HT1080 (cell line): ENCODE results near the gene IL21R. TPM values are rescaled to one million over a fixed set of nuclear protein-coding genes. Genes with fewer than 3 reads are reported as not detected.

ENCODE experiments used
- DNase-seq: peaks from one replicate; pipeline ENCODE4 v3.0.0-alpha.2; 2015; ENCODE audit warnings: low read depth
- total RNA-seq: library from RNA; depleted of rRNA; stranded (reverse); fragments of >200 nt; shearing (Covaris generic); gene quantifications from 2 replicates; pipeline ENCODE4 v1.2.3, GENCODE V29; 2014; rRNA removed

IL21R gene
- total RNA-seq, 1 experiment from 2014 or later: 0.80 TPM

DNA sequence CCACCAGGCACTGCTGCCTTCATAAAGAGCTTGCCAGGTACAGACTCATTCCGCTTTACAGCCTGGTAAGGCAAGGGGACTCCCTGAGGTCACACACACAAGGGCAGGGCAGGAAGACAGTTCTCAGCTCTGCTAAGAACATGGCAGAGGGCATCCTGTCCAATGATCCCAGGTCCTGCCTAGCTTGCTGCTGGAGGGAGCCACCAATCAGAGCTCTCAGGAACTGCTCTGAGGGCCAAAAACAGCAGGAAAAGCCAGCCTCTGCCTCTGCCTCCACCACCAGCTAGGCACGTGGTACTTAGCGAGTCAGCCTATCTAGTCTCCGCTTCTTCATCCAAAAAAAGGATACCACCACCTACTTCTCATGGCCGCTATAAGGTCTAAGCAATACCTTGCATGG, 81.7 kb downstream of the IL21R start:
- DNase-seq: no peak

DNA sequence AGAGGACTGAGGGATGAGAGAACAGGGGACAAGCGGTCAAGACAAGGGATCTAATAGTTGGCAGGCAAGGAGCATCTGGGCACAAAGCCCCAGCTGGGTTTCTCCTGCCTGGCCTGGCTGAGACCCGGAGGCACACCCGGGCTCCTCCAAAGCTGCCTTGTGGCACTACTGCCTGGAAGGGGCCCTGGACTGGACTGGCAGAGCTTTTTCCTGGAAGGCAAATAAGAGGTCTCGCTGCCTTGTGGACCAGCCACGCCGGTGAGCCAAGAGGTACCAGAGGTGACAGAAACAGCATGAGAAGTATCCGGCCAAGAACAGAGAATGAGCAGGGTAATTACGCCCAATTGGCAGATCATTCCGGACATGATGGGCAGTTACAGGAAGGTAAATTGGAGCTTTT, 83.2 kb downstream of the IL21R start:
- no peak for DNase-seq

- DNase-seq: no peak
Observed at GRCh38 chr16:27485811-27486210, 83.8 kb downstream of the IL21R start.

DNA sequence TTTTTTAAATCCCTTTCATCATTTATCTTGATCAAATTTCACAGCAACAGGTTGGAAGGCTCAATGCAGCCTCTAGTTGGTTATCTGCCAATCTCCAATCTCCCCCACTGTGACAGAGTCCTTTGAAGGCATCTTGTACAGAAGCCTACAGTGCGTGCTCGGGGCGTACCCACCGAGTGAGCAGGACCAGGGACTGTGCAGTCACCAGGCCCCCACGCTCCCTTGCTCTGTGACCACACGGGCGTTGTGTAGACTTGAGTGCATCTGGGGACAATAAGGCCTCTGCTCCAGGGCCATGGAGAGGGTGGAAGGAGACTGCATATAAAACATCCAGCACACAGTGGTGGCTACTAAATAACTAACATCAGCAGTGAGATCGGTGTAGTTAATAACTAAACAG, 84.4 kb downstream of the IL21R start:
- no peak for DNase-seq

DNA sequence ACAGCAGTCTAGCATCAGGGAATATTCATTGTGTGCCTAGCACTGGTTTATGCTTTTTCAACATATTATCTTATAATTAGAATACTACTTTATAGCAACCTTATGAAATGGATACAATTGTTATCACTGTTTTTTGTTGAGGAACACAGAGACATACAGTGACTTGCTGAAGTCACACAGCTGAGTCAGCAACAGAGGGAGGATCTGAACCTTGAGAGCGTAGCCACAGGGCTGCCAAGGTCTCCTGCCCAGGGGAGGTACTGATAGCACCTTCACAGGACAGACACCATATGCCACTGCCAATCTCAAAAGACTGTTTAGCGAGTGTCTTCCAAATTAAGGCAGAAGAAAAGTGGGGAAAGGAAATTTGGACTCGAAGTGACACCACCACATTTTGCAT, 84.8 kb downstream of the IL21R start:
- DNase-seq: no peak

DNA sequence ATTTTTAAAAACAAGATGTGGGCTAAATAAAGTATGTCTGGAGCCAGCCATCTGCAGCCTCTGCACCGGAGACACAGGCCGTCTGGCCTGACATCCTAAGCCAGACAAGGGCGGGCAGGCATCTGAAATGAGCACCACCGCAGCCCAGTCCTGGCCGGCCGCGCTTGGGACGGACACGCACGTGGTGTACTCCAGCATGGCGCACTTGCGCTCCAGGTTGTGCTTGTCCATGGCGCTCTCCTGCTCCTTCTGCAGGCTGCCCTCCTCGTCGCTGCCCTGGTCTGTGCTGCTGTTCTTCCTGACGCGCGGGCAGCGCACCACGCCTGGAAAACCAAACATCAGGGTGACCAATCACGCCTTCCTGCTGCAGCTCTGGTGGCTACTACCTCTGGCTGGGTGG, 87.4 kb downstream of the IL21R start:
- DNase-seq: no peak

DNA sequence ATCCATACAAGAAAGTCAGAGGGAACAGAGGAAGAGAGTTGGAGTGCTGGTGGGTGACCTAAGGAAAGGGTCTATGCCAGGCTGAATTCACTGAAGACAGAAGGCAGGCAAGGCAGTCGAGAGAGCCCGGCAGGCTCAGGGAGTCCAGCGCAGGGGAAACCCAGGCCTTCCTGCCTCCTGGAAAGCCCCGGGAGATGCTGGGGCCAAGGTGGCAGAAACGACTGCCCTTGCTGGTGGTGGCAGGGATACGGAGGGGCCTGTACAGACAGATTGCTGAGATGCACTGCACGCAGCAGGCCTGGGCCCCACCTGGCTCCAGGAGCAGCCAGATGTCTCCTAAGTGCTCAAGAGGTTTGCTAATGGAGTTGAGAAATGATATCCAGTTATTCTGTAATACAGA, 87.9 kb downstream of the IL21R start:
- DNase-seq: no peak

DNA sequence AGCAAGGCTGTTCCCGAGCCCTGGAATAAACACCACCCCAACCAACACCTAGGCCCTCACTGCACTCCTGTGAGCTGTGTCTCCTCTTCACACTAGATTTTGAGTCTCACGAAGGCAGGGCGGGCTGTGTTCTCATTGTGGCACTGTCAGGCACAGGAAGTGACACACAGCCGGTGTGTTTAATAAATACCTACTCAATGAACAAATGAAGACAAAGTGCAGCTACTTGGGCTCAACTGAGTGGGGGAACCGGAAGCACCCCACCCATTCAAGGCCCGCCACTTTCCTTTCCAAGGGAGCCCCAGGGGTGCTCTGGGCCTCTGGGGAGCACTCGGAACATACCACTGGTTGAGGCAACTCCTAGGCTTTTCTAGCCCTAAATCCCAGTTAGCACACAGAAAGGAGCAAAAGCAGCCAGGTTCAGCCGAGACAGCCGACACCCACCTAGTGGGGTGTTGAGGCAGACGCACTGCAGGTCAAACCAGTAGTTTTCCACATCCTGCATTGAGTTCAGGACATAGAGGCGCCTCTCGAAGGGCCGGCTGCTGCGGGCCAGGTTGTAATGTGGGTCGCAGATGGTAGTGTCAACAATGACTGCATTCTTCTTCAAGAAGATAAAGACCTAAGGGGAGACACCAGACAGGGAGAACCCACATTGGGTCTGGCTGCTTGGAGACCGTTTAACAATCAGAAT, 90.1 kb downstream of the IL21R start:
- peak; percentile 20 for DNase-seq

- DNase-seq: no peak
Observed at GRCh38 chr16:27492588-27492979, 90.6 kb downstream of the IL21R start.

DNA sequence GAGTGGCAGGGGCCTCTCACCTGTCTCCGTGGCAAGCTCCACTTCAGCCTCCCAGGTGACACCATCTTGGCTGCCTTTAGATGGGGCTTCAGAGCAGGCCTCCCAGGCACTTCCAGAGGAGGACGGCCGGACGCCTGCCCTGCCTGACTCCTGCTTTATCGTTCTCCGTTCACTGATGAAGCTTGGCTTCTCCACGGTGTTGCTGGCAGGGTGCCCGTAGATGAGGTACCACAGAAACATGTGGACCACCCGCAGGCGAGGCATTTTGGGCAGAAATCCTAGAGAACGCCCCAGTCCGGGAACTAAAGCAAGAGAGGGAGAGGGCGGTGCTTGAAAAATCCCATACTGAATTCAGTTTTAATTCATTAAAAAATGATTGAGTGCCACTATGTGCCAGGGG, 93.2 kb downstream of the IL21R start:
- no peak for DNase-seq

DNA sequence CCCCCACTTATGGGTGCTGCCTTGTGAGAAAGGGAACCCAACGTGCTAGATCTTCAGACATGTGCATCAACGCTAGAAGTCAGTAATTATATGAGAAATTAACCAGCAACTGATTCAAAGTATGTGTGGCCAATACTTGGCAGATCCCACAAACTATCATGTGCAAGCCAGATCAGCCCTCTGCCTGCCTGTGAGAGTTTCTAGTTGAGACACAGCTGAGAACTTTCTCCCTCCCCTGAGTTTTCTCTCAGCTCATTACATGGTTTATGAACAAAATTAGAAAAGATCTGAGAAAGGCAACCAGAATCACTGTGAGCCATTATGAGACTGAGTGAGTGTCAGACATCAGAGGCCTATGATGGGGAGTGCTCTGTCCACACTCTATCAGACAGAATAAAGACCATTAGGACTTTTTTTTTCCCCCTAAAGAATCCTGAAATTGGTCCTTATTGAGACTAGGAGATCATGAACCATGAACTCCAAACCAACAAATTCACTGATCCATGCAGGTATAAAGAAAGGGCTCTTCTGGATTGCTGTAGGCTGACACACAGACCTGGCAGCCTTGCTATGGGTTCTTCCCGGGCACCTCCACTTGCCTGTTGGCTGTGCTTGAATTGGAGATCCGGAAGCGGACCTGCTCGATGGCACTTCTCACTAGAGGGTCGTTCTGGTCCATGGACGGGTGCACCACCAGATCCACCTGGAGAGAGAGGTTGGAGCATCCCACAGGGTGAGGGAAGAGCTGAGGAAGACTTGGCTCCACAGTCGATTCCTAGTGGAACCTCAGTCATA, 96.3 kb downstream of the IL21R start:
- DNase-seq: no peak

GRCh38 chr16:27498916-27499658, 97.1 kb downstream of the IL21R start:
- no peak for DNase-seq

GRCh38 chr16:27499659-27500055, 97.7 kb downstream of the IL21R start:
- no peak for DNase-seq

GRCh38 chr16:27500801-27501200, 98.8 kb downstream of the IL21R start:
- DNase-seq: no peak

Other genes with a start within 250 kb of the IL21R start
- 4.7 and 6.0 TPM in 2 replicates for gene KDM8, start 198.6 kb upstream of the IL21R start, total RNA-seq
- gene NSMCE1, start 133.4 kb upstream of the IL21R start, total RNA-seq: 68.3 and 73.3 TPM in 2 replicates
- 21.0 and 21.8 TPM in 2 replicates for gene IL4R, start 88.2 kb upstream of the IL21R start, total RNA-seq
- gene GTF3C1, start 147.7 kb downstream of the IL21R start, total RNA-seq: 55.7 and 65.0 TPM in 2 replicates
- 13.0 and 13.6 TPM in 2 replicates for gene KATNIP, start 148.0 kb downstream of the IL21R start, total RNA-seq